ENCODE results near the gene EEF1AKMT3. TPM values are rescaled to one million over a fixed set of nuclear protein-coding genes. Genes with fewer than 3 reads are reported as not detected.

The EEF1AKMT3 gene
- polyA plus RNA-seq, 1 experiment = 9.1 TPM

DNA sequence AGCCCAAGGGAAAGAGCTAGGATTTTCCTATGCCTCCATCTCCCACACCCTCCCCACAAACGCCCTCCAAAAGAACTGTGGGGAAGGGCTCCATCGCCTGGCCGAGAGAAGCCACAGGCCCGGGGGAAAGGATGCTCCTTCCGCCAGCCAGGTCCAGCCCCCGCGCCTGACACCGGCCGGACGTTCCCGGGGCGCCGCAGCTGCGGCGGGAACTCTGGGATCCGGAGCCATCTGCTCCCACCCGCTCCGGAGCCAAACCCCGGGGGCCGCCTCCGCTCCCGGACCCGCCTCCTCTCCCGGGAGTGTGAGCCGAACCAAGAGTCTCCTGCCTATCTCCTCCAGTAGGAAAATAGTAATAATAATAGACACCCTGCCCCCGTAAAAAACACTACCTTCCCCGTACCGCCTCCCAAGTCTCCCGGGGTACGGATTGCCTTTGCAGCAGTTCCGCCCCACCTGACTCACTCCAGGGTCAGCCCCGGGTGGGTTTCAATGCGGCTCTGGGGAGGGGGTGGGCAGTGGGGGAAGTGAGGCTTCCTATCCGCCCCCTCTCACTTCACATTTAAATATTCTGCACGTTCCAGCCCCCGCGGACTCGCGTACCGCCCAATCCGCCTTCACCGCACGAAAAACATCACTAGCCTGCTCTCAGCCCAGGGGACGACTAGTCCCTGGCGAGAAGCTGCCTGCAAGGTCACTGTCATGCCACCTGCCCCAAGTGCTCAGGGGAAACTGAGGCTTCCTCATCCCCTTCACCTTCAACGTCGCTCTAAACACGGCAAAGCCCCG lies 36.3 kb upstream of the EEF1AKMT3 start:
- peaks cover 49% of the 10 kb centered on the region for H3K27me3 ChIP-seq (ENCODE audit: control insufficient read depth, insufficient read depth, low read length)

DNA sequence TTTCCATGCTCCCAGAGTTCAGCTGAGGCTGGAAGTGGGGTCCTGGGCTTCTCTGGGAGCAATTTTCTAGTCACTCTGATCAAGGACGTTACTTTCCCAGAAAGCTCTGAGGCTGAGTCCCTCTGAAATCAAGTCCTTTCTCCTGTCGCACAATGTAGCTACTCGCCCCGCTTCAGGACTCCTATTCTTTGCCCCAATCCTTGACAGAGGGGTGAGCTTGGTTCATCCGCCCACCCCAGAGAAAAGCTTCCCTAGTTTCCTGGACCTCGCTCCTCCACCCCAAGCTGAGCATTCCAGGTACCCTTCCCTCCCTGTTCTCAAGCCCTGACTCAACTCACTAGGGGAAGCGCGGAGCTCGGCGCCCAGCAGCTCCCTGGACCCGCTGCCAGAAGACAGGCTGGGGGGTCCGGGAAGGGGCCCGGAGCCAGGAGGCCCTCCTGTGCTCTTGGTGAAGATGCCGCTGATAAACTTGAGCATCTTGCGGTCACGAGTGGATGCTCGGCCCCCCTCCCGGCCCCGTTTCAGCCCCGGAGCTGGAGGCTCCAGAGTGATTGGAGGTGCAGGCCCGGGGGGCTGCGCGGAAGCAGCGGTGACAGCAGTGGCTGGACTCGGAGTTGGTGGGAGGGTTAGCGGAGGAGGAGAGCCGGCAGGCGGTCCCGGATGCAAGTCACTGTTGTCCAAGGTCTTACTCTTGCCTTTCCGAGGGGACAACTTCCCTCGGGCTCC lies 35.5 kb upstream of the EEF1AKMT3 start:
- Histone ChIP-seq H3K27me3 (ENCODE audit: control insufficient read depth, insufficient read depth, low read length) (peaks cover 53% of the 10 kb centered on the region), H3K36me3 (ENCODE audit: control insufficient read depth, insufficient read depth, low read length) (no peaks in the 10 kb centered on the region), H3K4me3 (ENCODE audit: low read depth, low read length) (no peak overlapping the region)
- no peak for DNase-seq (ENCODE audit: low read depth)
- ChIA-PET POLR2A (interaction anchor here (0.6 kb wide), 1 partner anchor 108 kb away, joined by 4 read pairs; no protein-coding TSS in a partner anchor), CTCF (interaction anchor here (0.7 to 4.4 kb wide), 8 partner anchors 8 to 278 kb away, joined by 3 to 58 read pairs (median 3); partner anchors contain the start of genes CDK4, CYP27B1, GLI1 and TSPAN31)
- TF ChIP-seq, protein P1, sequence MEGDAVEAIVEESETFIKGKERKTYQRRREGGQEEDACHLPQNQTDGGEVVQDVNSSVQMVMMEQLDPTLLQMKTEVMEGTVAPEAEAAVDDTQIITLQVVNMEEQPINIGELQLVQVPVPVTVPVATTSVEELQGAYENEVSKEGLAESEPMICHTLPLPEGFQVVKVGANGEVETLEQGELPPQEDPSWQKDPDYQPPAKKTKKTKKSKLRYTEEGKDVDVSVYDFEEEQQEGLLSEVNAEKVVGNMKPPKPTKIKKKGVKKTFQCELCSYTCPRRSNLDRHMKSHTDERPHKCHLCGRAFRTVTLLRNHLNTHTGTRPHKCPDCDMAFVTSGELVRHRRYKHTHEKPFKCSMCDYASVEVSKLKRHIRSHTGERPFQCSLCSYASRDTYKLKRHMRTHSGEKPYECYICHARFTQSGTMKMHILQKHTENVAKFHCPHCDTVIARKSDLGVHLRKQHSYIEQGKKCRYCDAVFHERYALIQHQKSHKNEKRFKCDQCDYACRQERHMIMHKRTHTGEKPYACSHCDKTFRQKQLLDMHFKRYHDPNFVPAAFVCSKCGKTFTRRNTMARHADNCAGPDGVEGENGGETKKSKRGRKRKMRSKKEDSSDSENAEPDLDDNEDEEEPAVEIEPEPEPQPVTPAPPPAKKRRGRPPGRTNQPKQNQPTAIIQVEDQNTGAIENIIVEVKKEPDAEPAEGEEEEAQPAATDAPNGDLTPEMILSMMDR (IDR thresholded peaks at IDR 0.05; ENCODE audit: insufficient read depth, low read depth, low read length) = no peak

More for the DNA sequence above, 36.3 kb upstream of the EEF1AKMT3 start:
- Histone ChIP-seq H3K4me3 (ENCODE audit: low read depth, low read length) (peak overlapping the region; percentile 22; the same call in 1 of the 2 replicates), H3K36me3 (ENCODE audit: control insufficient read depth, insufficient read depth, low read length) (no peaks in the 10 kb centered on the region)
- DNase-seq (ENCODE audit: low read depth) = no peak
- TF ChIP-seq, protein P1 (IDR thresholded peaks at IDR 0.05; ENCODE audit: insufficient read depth, low read depth, low read length) = peak; percentile 56
- ChIA-PET POLR2A (interaction anchor here (0.6 kb wide), 1 partner anchor 109 kb away, joined by 4 read pairs; no protein-coding TSS in a partner anchor), CTCF (interaction anchor here (1.0 to 4.4 kb wide), 9 partner anchors 9 to 277 kb away, joined by 3 to 58 read pairs (median 3); partner anchors contain the start of genes GLI1 and TSPAN31)

DNA sequence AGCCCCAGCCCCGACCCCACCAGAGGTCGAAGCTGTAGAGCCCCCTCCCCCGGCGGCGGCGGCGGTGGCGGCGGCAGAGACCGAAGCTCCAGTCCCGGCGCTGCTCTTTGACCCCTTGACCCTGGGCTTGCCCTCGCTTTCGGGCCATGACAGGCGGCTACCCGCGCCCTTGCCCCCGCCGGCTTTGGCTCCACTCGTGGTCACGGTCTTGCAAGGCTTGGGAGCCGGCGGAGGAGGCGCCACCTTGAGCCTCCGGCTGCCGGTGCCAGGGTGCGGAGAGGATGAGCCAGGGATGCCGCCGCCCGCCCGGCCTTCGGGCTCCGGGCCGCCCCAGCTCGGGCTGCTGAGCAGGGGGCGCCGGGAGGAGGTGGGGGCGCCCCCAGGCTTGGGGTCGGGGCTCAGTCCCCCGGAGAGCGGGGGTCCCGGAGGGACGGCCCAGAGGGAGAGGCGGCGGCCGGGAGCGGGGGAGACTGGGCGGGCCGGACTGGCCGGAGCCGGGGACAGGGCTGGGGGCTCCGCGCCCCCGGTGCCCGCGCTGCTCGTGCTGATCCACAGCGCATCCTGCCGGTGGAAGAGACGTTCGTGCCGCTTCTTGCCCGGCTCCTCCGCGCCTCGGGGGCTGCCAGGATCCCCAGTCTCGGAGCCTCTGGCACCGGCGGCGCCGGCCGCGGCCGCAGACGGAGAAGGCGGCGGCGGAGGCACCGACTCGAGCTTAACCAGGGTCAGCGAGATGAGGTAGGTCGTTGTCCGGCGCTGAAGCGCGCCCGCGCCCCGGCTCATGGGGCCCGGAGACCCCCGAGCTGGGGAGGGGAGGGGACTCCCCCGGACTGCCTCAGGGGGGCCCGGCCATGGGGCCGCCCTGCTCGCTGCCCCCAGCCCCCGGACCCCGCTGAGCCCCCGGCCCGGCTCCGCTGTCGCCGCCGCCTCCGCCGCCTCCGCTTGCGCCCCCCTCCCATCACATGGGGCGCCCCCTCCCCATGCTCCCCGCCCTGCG lies 34.6 kb upstream of the EEF1AKMT3 start:
- ChIA-PET CTCF (interaction anchor here (0.7 to 4.4 kb wide), 5 partner anchors 7 to 155 kb away, joined by 3 to 58 read pairs (median 3); partner anchors contain the start of genes CDK4 and TSPAN31), POLR2A (no interaction called here)
- no peak for DNase-seq (ENCODE audit: low read depth)
- H3K27me3 ChIP-seq (ENCODE audit: control insufficient read depth, insufficient read depth, low read length) = peaks cover 55% of the 10 kb centered on the region
- TF ChIP-seq, protein P1 (IDR thresholded peaks at IDR 0.05; ENCODE audit: insufficient read depth, low read depth, low read length) = peak; percentile 37; the same call in 1 of the 2 replicates
- H3K4me3 ChIP-seq (ENCODE audit: low read depth, low read length) = peak overlapping the region; percentile 22; the same call in 1 of the 2 replicates
- H3K36me3 ChIP-seq (ENCODE audit: control insufficient read depth, insufficient read depth, low read length) = no peaks in the 10 kb centered on the region

DNA sequence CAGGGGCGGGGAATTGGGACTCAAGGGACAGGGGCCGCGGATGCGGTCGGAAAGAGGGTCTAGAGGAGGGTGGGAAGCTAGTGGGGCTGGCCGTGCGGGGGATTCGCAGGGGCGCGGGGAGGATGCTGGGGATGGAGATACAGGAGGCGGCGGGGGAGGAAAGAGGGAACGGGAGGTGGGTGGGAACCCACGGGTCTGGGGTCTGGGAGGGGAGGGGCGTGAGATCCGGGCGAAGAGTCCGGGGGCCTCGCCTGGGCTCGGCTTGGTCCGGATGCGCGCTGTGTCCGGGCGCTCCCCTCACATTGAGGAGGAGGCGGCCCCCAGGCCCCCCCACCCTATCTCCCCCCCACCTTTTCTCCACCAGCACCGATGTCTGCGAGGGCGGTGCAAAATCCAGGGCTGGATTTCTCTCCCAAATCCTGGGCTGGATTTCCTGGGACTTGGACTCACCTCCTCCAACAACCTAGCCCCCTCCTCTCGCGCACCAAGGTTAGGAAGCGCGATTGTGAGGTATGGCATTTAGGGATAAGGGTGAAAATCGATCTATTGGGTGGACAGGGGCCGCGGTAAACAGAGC lies 33.7 kb upstream of the EEF1AKMT3 start, which contains the start of gene AGAP2:
TSS of gene AGAP2 (minus strand) at position 82 of the 577 bp plus-strand sequence. CDS start 496 bp downstream, outside the sequence.
- Histone ChIP-seq H3K27me3 (ENCODE audit: control insufficient read depth, insufficient read depth, low read length) (peaks cover 55% of the 10 kb centered on the region), H3K4me3 (ENCODE audit: low read depth, low read length) (peak within 1 kb of the TSS; percentile 22; the same call in 1 of the 2 replicates), H3K36me3 (ENCODE audit: control insufficient read depth, insufficient read depth, low read length) (no peaks in the 10 kb centered on the region)
- ChIA-PET CTCF (interaction anchor here (1.2 to 4.4 kb wide), 2 partner anchors 13 to 156 kb away, joined by 3 to 58 read pairs; no protein-coding TSS in a partner anchor), POLR2A (no interaction called here)
- DNase-seq (ENCODE audit: low read depth) = no peak
- TF ChIP-seq, protein P1 (IDR thresholded peaks at IDR 0.05; ENCODE audit: insufficient read depth, low read depth, low read length) = no peak
